ENCODE results near the gene SMYD3. TPM values are rescaled to one million over a fixed set of nuclear protein-coding genes. Genes with fewer than 3 reads are reported as not detected.
A peak's percentile ranks its signal among the peaks of the same experiment; 100 is the strongest.
"Not testable (repeated sequence)": the region's sequence is repeated elsewhere in the genome, so short reads cannot be mapped to it uniquely, and the experiment has no call there.

The SMYD3 gene
- total RNA-seq, 1 donor from 2014 or later = 17.3 TPM

GRCh38 chr1:246035060-246035541 lies 472.0 kb downstream of the SMYD3 start:
- peak; percentile 73 to 80 for DNase-seq (ENCODE audit: low read depth in 2 of 2)

GRCh38 chr1:246034630-246035029 lies 472.4 kb downstream of the SMYD3 start:
- no peak for DNase-seq (ENCODE audit: low read depth in 2 of 2)

DNA sequence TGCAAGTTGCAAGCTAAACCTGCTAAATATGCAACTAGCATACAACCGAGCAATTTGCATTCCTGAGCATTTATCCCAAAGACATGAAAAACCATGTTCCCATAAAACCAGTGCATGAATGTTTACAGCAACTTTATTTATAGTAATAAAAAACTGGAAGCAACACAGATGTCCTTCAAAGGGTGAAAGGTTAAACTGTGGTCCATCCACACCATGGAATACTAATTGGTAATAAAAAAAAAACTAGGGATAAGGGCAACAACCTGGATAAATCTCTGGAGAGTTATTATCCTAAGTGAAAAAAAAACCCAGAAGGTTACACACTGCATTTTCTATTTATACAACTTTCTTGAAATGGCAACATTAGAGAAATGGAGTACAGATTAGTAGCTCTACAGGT lies 474.1 kb downstream of the SMYD3 start:
- no peak for DNase-seq (ENCODE audit: low read depth in 2 of 2)

DNA sequence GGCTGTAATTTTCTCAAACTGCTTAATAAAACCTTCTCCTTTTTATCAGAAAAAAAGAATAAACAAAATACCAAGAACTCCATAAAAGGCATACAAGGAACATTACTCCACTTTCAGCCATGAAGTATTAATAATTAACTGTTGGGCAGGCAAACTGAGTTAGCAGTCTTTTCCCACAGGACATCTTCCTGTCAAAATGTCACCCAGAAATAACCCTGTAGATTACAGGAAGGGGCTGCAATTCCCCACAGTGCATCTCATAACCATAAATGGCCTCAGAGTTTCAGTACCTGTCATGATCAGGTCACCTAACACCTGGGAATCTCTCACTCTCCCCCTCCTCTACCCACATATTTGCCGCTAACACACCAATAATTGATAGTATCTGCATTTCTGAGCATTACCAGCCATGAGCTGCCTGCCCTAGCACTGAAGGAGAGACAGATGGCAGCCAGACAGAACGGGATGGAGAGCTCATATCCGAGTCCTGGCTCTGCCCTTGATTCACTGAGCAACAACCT lies 475.0 kb downstream of the SMYD3 start:
- no peak for DNase-seq (ENCODE audit: low read depth in 2 of 2)

- DNase-seq (ENCODE audit: low read depth in 2 of 2) = no peak
Measured at GRCh38 chr1:246029616-246030015, 477.5 kb downstream of the SMYD3 start.

GRCh38 chr1:246024118-246024517 lies 483.0 kb downstream of the SMYD3 start:
- not testable (repeated sequence) for DNase-seq (ENCODE audit: low read depth in 2 of 2)

GRCh38 chr1:246020211-246020954 lies 486.7 kb downstream of the SMYD3 start:
- no peak for DNase-seq (ENCODE audit: low read depth in 2 of 2)

DNA sequence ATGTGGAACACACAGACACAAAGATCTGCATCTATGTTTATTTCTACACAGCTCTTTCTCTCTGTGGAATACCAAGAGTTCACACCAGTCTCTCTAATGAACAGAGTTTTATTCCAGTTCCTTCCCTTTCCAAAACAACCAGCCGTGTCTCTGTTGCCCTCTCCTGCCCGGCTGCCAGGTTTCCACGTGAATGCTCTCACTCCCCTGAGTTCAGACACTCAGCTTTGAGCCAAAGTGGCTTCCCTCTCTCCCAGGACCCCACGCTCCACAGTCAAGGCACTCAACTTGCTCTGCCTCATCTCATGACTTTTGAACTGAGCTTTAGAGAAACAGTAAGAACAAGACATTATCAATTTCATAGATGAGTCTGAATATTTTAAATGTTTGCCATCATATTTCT lies 488.9 kb downstream of the SMYD3 start:
- no peak for DNase-seq (ENCODE audit: low read depth in 2 of 2)

DNA sequence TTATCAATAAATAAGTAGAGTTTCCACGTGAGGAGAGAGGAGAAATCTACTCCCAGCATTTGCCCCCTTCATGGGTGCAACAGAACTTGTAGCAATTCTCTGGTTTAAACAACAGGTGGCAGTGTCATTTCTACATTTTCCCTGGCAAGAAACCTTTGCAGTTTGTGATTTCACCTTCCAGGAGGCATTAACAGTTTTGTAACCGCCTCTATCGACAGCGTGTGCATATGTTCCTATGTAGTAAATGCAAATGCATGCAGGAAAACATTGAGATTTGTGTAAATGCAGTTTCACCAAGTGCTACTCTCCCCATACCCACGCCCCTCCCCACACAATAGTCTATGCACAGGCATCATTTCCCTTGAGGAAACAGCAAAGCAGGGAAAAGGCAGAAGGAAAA lies 494.7 kb downstream of the SMYD3 start:
- peak; percentile 69 to 78 for DNase-seq (ENCODE audit: low read depth in 2 of 2)

- no peak for DNase-seq (ENCODE audit: low read depth in 2 of 2)
Measured at GRCh38 chr1:246010386-246010785, 496.7 kb downstream of the SMYD3 start.

- no peak for DNase-seq (ENCODE audit: low read depth in 2 of 2)
Measured at GRCh38 chr1:246008363-246008831, 498.7 kb downstream of the SMYD3 start.

DNA sequence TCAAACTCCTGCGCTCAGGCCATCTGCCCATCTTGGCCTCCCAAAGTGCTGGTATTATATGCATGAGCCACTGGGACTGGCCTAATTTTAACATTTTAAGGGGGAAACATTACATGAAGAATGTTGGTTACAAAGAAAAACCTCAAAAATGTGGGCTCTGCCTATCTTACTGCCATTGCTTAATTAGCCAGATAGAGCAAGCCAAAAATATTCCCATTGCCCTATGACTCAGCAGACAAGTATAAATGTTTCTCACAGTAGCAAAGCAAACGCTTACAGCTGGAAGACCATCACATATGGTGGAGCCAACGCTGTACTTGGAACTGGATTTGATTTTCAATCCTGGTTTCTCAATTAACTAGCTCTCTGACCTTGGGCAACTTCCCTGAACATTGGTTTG lies 502.0 kb downstream of the SMYD3 start:
- DNase-seq (ENCODE audit: low read depth in 2 of 2) = peak in 1 of 2 donors; percentile 53

GRCh38 chr1:246004301-246004700 lies 502.8 kb downstream of the SMYD3 start:
- no peak for DNase-seq (ENCODE audit: low read depth in 2 of 2)

DNA sequence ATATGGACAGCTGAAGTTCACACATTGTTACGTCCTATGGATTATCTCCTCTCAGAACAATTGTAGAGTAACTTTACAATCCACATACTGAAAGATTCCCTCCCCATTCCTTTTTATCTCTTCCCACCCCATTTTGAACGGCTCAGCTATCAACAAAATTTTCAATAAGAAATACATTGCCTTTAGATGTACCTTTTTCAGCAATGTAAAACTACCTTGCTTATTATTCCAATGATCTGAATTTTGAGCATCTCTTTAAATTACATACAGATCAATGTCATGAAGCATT lies 503.7 kb downstream of the SMYD3 start:
- DNase-seq (ENCODE audit: low read depth in 2 of 2) = no peak

- DNase-seq (ENCODE audit: low read depth in 2 of 2) = peak; percentile 89 to 94
Measured at GRCh38 chr1:246002725-246003441, 504.2 kb downstream of the SMYD3 start.

DNA sequence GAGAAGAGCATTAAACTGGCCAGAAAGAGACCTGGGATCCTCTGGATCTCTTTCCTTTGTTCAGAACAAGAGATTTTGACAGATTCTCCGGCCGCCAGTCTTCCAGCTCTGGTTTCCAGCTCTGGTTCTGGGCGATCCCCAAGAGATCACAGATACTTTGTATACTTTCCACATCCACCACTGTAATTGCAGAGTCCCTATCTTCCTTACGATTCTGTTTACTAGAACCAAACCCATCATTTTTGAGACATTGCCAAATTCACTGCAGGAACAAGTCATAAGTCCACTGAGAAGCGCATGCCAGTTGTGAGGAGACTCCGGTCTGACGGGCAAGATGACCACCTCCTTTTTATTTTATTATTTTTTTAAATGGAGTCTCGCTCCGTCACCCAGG lies 505.2 kb downstream of the SMYD3 start:
- DNase-seq (ENCODE audit: low read depth in 2 of 2) = no peak

DNA sequence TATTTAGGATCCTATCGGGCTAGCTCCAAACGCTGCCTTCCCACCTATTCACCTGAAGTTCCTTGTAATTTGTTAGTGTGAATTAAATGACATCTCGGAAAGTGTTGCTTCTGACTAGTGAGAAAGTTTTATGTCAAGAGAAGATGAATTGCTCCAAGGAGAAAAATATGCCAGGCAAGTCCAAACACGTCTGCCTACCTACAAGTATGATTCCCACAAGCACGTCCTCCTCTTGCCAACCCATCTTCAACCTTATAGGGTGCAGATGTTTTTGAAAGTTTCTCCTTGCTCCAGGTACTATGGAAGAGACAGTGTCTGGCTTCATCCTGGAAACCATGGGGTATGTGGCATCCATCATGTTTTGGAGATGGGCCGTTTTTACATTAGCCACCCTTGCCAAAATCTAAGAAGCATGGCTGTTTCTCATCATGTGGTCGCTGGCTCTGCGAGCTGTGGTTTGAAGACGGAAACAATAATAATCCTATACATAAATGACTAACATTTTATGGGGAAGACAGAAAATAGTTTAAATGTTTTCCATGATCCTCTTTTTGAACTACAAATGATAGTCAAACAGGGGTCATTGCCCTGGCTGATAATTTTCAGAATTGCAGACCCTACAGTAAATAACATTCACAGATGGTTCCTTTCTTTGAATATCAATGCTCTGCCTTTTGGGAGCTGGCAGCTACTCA lies 505.8 kb downstream of the SMYD3 start:
- no peak for DNase-seq (ENCODE audit: low read depth in 2 of 2)

DNA sequence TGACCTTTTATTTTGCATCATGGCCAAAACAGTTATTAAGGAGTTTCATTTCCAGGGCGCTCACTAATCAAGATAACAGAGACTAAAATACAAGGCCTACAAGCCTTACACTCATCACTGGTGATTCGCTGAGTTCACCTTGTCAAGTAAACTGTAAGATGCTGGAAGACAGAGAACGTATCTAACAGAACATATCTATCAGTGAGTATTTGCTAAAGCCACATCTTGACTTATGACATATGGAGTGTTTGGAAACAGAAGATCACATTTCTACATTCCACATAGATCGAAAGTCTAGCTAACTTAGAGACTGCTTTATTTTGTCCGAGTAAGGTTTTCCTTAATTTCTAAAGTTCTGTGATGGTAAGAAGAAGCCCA lies 506.5 kb downstream of the SMYD3 start:
- no peak for DNase-seq (ENCODE audit: low read depth in 2 of 2)

- no peak for DNase-seq (ENCODE audit: low read depth in 2 of 2)
Measured at GRCh38 chr1:245999697-246000637, 507.1 kb downstream of the SMYD3 start.

DNA sequence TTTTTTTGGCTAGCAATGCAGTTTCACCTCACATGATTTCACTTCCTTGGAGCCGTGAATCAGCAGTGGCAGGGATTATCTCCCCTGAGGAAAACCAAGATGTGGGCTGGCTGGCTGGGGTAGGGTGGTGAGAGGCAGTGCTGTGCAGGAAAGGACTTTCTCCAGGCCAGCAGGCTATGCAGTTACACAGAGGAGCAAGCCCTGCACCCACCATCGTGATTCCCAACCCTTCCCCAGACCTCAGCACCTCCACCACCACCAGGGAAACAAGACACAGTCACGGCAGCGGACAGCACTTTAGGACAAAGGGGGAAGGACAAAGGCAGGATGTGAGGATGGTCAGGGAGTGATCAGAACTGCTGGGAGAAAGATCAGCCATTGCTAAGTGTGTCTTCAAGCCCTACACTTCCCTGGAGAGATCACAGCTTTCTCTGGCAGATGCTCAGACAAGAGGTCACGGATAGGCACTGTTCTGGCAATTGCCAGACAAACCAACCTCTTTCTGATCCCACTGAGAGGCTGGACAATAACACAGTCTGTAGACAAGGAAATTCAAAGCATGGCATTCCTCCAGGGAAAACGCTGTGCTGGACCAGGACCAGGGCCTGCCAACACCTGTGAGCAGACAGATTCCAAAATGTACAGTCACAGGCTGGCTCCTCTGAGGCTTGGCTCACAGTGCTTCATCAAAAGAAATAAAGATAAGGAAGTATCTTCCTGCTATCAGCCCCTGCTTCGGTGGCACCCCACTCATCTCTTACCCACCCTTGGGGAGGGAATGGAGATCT lies 509.4 kb downstream of the SMYD3 start:
- DNase-seq (ENCODE audit: low read depth in 2 of 2) = peak; percentile 27 to 65

Data from lung microvascular endothelial cell (primary cell).